Lower leg skin (tissue), 4 donors: ENCODE measurements around the gene ZNHIT2. TPM values are rescaled to one million over a fixed set of nuclear protein-coding genes. Genes with fewer than 3 reads are reported as not detected.

ENCODE experiments used
- DNase-seq, 2 donors: peaks; one replicate each; pipeline ENCODE4 v3.0.0-alpha.2; 2019; ENCODE audit warnings: low spot score in 2 of 2
- H3K4me3 ChIP-seq: fragments of 200-600 bp; sonication (generic); 2 replicates; pipeline ENCODE4 v1.5.1; 2017; ENCODE audit warnings: mild to moderate bottlenecking, low read depth; ENCODE audit not compliant: poor library complexity, severe bottlenecking
- POLR2A ChIP-seq, 2 donors: fragments of 450-650 bp; IDR thresholded peaks; one replicate each; pipeline ENCODE4 v1.6.1; 2016 to 2017; ENCODE audit warnings: antibody characterized with exemption in 2 of 2, mild to moderate bottlenecking in 1 of 2, moderate library complexity in 1 of 2
- WGBS, 2 donors: methylation state at CpG; one replicate each; pipeline ENCODE4 v1.1.5; 2018; 5-methylcytosine and 5-hydroxymethylcytosine counted together
- intact Hi-C: fragments of 100-400 bp; cut with DNase I; formaldehyde crosslinking; loops from one replicate; pipeline ENCODE4 v1.15.0; 2023; ENCODE audit warnings: low total_unique reads
- total RNA-seq, 4 donors: library from RNA; depleted of rRNA; stranded (reverse); fragments of >200 nt; gene quantifications; one replicate each; pipeline ENCODE4 v1.1.0, GENCODE V29; 2016
- TF ChIP-seq, protein P1 (sequence below), 3 donors: fragments of 450-650 bp; IDR thresholded peaks; one replicate each; pipeline ENCODE4 v1.5.1; 2016; ENCODE audit warnings: antibody characterized with exemption in 3 of 3, mild to moderate bottlenecking in 3 of 3, moderate library complexity in 2 of 3

The ZNHIT2 gene
- total RNA-seq, 4 donors from 2014 or later = 10.7 to 24.9 (median 17.7) TPM

- no peak for DNase-seq
- 84 to 90% methylated on average over 4 of the region's 4 CpGs for WGBS, 2 donors
- TF ChIP-seq POLR2A (IDR thresholded peaks at IDR 0.05) = no peak
- intact Hi-C loops = loop anchor here (10.0 kb wide), 1 partner anchor 71 kb away; the partner anchor contains the start of gene ARL2
- no peak overlapping the region for H3K4me3 ChIP-seq
These were observed 32.1 kb downstream of the ZNHIT2 start for GRCh38 chr11:65085446-65085845.

DNA sequence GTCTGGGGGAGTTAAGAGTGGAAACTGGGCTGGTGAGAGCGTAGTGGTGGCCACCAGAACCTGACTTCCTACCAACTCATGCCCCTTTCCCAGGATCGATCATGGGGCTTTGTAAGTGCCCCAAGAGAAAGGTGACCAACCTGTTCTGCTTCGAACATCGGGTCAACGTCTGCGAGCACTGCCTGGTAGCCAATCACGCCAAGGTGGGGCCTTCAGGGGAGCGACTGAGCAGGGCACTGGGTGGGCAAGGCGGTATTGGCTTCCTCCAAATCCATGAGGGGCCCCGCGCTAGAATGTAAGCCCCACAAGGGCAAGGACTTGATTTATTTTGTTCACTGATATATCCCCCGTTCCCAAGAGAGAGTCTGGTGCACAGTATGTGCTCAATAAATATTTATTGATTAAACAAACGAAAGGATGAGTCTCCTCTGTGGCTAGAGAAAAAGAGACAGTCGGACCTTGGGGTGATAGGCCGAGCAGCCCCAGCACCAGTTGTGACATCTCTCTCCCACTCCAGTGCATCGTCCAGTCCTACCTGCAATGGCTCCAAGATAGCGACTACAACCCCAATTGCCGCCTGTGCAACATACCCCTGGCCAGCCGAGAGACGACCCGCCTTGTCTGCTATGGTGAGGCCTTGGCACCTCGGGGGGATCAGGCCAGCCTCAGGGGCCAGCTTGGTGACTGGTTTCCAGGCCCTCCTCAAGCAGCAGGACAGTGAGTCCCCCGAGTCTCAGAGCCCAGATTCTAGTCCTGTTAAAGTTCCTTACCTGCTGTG, 32.7 kb downstream of the ZNHIT2 start:
- no peak for TF ChIP-seq POLR2A (IDR thresholded peaks at IDR 0.05)
- TF ChIP-seq, protein P1, sequence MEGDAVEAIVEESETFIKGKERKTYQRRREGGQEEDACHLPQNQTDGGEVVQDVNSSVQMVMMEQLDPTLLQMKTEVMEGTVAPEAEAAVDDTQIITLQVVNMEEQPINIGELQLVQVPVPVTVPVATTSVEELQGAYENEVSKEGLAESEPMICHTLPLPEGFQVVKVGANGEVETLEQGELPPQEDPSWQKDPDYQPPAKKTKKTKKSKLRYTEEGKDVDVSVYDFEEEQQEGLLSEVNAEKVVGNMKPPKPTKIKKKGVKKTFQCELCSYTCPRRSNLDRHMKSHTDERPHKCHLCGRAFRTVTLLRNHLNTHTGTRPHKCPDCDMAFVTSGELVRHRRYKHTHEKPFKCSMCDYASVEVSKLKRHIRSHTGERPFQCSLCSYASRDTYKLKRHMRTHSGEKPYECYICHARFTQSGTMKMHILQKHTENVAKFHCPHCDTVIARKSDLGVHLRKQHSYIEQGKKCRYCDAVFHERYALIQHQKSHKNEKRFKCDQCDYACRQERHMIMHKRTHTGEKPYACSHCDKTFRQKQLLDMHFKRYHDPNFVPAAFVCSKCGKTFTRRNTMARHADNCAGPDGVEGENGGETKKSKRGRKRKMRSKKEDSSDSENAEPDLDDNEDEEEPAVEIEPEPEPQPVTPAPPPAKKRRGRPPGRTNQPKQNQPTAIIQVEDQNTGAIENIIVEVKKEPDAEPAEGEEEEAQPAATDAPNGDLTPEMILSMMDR (IDR thresholded peaks at IDR 0.05) = no peak
- DNase-seq = no peak
- intact Hi-C loops = loop anchor here (10.0 kb wide), 1 partner anchor 70 kb away; the partner anchor contains the start of gene ARL2
- H3K4me3 ChIP-seq = peak overlapping the region; percentile 28
- WGBS, 2 donors = 42% methylated on average over 23 of the region's 23 CpGs

GRCh38 chr11:65083834-65084597, 33.5 kb downstream of the ZNHIT2 start, which contains the start of the genes CDCA5 and ZFPL1:
Gene CDCA5 (minus strand): TSS chr11:65084040. CDS start chr11:65083978, 62 bp downstream.
Gene ZFPL1 (plus strand): TSS chr11:65084222. CDS start chr11:65084699, 477 bp downstream.
- TF ChIP-seq, protein P1 (IDR thresholded peaks at IDR 0.05) = no peak
- peak in 1 of 2 donors; percentile 39 for TF ChIP-seq POLR2A (IDR thresholded peaks at IDR 0.05)
- peak within 1 kb of the TSS; percentile 28 for H3K4me3 ChIP-seq
- 0 to 1% methylated on average over 53 to 67 of the region's 79 CpGs for WGBS, 2 donors
- intact Hi-C loops = loop anchor here (10.0 kb wide), 1 partner anchor 69 kb away; the partner anchor contains the start of gene ARL2
- peak; percentile 93 to 99 for DNase-seq

DNA sequence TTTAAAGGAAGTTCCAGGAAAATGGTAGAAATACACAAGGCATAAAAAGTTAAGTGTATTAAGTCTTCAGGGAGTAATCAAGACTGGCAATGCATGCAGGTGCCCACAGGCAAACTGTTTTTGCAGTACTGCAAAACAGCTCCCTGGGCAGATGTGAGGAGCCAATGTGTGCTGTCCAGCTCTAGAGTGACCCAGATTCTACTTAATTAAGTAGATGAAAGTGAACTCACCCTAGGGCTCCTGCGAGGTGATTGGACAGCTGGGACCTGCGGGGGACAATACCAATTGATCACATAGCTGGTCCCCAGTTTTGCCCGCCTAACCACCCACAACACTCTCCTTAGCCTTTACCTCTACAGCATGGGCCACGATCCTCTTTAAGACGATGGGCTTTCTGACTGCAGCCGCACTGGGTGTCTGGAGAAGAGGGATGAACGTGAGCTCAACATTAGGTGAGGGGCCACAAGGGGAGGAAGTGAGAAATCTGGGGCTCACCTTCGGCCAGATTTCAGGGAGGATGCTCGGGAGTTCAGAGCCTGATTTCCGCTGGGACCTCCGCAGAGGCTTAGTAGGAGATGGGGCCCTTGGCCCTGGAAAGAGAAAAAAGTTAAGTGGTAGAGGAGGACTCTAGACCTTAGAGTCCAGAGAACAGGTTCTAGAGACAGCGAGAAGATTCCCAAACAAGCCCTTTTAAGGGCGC, 34.2 kb downstream of the ZNHIT2 start:
- WGBS, 2 donors = 3 to 6% methylated on average over 13 of the region's 13 CpGs

DNA sequence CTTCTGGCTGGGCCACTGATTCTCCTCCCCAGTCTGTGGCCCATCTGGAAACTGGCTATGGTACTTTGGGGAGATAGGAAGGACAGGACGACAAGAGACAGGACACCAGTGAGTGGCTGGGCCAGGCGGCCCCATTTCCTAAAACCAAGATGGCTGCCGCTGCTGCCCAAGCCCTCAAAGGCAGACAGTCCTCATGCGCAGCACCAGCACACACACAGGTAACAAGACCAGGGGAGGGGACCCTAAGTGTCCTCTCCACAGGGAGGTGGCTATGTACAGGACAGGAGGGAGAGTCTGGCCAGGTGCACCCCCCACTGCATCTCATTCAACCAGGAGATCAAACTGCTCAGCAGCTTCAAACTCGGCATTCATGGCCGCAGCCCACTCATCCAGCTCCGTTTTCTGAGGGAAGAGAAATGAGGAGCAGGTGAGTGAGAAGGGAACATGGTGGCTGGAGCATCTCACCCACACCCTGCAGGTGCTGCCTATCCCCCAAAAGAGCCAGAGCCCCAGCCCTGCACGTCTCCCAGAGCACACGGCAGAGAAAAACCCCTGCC, 38.6 kb downstream of the ZNHIT2 start:
- no peak overlapping the region for H3K4me3 ChIP-seq
- 88 to 89% methylated on average over 8 to 9 of the region's 9 CpGs for WGBS, 2 donors
- no peak for TF ChIP-seq POLR2A (IDR thresholded peaks at IDR 0.05)
- TF ChIP-seq, protein P1 (IDR thresholded peaks at IDR 0.05) = no peak
- DNase-seq = no peak
- intact Hi-C loops = no loop called here

More for the DNA sequence above, 34.2 kb downstream of the ZNHIT2 start:
- intact Hi-C loops = loop anchor here (10.0 kb wide), 1 partner anchor 68 kb away; the partner anchor contains the start of gene ARL2
- no peak for TF ChIP-seq POLR2A (IDR thresholded peaks at IDR 0.05)
- TF ChIP-seq, protein P1 (IDR thresholded peaks at IDR 0.05) = no peak
- DNase-seq = no peak
- peak overlapping the region; percentile 28 for H3K4me3 ChIP-seq
